GM12878 (cell line): ENCODE measurements around the gene MYO3B. TPM values are rescaled to one million over a fixed set of nuclear protein-coding genes. Genes with fewer than 3 reads are reported as not detected.
"Not testable (repeated sequence)": the region's sequence is repeated elsewhere in the genome, so short reads cannot be mapped to it uniquely, and the experiment has no call there.

Experiments
- ATAC-seq: fragments of 200-7000 bp; cut with Tn5 transposase; 3 replicates; pipeline ENCODE4 v1.9.1; 2020; ENCODE audit warnings: mild to moderate bottlenecking, moderate library complexity
- BruUV-seq: library from RNA; stranded (reverse); fragments of 400-500 nt; replicated peaks from 2 replicates; lab custom pipeline; 2021; lab: Mats Ljungman, UMichigan
- CTCF ChIA-PET: fragments of 300-600 bp; sonication (Branson Sonifier 250); formaldehyde crosslinking; extraction: SDS; loops from one replicate; lab custom pipeline; 2021; ENCODE audit warnings: inconsistent platforms; lab: Yijun Ruan, JAX
- POLR2A ChIA-PET: fragments of 350-600 bp; formaldehyde crosslinking; extraction: SDS; loops from one replicate; lab custom pipeline; 2021; ENCODE audit warnings: inconsistent platforms; lab: Charles Lee
- RAD21 ChIA-PET: fragments of 300-600 bp; sonication (Branson Sonifier 250); formaldehyde crosslinking; loops from one replicate; lab custom pipeline; 2023; ENCODE audit warnings: antibody characterized with exemption; ENCODE audit not compliant: unreplicated experiment; lab: Charles Lee
- SMC1A ChIA-PET: fragments of 300-600 bp; sonication (Branson Sonifier 250); formaldehyde crosslinking; loops from one replicate; lab custom pipeline; 2023; ENCODE audit not compliant: unreplicated experiment, uncharacterized antibody; lab: Charles Lee
- DNase-seq: peaks from one replicate; pipeline ENCODE4 v3.0.0-alpha.2; 2011; ENCODE audit warnings: low read depth, low spot score
- FAIRE-seq: peaks from 3 replicates; lab custom pipeline; 2011; peaks lifted over from hg19 to GRCh38; lab: Jason Lieb, UNC
- H2AFZ ChIP-seq: 2 replicates; pipeline ENCODE4 v1.6.0; 2011; ENCODE audit warnings: low read depth, low read length, control low read depth; ENCODE audit not compliant: control insufficient read depth
- H3K27ac ChIP-seq: 2 replicates; pipeline ENCODE4 v1.5.1; 2011; ENCODE audit warnings: control low read depth; ENCODE audit not compliant: control insufficient read depth, insufficient read depth
- H3K27me3 ChIP-seq, 2 experiments: replicated peaks in 1 of 2; 2 replicates each; pipeline versions ENCODE4 v1.6.0 to v1.6.1; 2011; ENCODE audit warnings: low read length in 1 of 2; ENCODE audit not compliant: control insufficient read depth in 2 of 2, insufficient read depth in 2 of 2
- H3K36me3 ChIP-seq, 2 experiments: 2 replicates each; pipeline ENCODE4 v1.5.1; 2011; ENCODE audit warnings: low read length in 1 of 2; ENCODE audit not compliant: control insufficient read depth in 2 of 2, insufficient read depth in 2 of 2
- H3K4me1 ChIP-seq: 2 replicates; pipeline ENCODE4 v1.6.1; 2011; ENCODE audit warnings: mild to moderate bottlenecking, low read length, moderate library complexity, mixed read lengths; ENCODE audit not compliant: control insufficient read depth, insufficient read depth
- H3K4me2 ChIP-seq: 2 replicates; pipeline ENCODE4 v1.6.0; 2011; ENCODE audit warnings: control low read depth; ENCODE audit not compliant: control insufficient read depth, insufficient read depth
- H3K4me3 ChIP-seq: fragments of 200-600 bp; sonication (generic); 2 replicates; pipeline ENCODE4 v1.5.1; 2016
- H3K79me2 ChIP-seq: 2 replicates; pipeline ENCODE4 v1.6.0; 2011; ENCODE audit warnings: low read length; ENCODE audit not compliant: control insufficient read depth, insufficient read depth
- H3K9ac ChIP-seq: 2 replicates; pipeline ENCODE4 v1.8.0; 2011; ENCODE audit warnings: low read length, control low read depth, mixed read lengths; ENCODE audit not compliant: control insufficient read depth, insufficient read depth
- H3K9me3 ChIP-seq: replicated peaks from 3 replicates; pipeline ENCODE4 v1.5.1; 2011; ENCODE audit warnings: mild to moderate bottlenecking, low read length; ENCODE audit not compliant: control insufficient read depth, insufficient read depth
- H4K20me1 ChIP-seq: 2 replicates; pipeline ENCODE4 v1.6.0; 2011; ENCODE audit not compliant: control insufficient read depth, insufficient read depth
- BHLHE40 ChIP-seq, 2 experiments: fragments of 450-650 bp in 1 of 2; IDR thresholded peaks; 2 replicates each; pipeline ENCODE4 v1.6.1; 2011 to 2017; ENCODE audit warnings: low read depth in 2 of 2, borderline replicate concordance in 1 of 2, improper control_type of control experiment in 1 of 2, low read length in 1 of 2, mild to moderate bottlenecking in 1 of 2
- IKZF1 ChIP-seq: fragments of 450-650 bp; conservative IDR thresholded peaks from 2 replicates; pipeline ENCODE4 v1.6.1; 2017; ENCODE audit warnings: antibody characterized with exemption, mild to moderate bottlenecking
- MEF2B ChIP-seq: fragments of 450-650 bp; IDR thresholded peaks from 2 replicates; pipeline ENCODE4 v1.6.1; 2018; ENCODE audit warnings: mild to moderate bottlenecking, moderate library complexity; ENCODE audit not compliant: partially characterized antibody, poor library complexity, severe bottlenecking
- SMAD5 ChIP-seq: IDR thresholded peaks from 2 replicates; pipeline ENCODE4 v1.6.1; 2016; ENCODE audit warnings: antibody characterized with exemption, low read depth
- SPI1 ChIP-seq: IDR thresholded peaks from 2 replicates; pipeline ENCODE4 v1.6.1; 2011; ENCODE audit warnings: low read depth, mild to moderate bottlenecking, low read length, moderate library complexity, borderline replicate concordance; ENCODE audit not compliant: insufficient read depth
- ZNF687 ChIP-seq: fragments of 450-650 bp; IDR thresholded peaks from 2 replicates; pipeline ENCODE4 v1.6.1; 2017; ENCODE audit warnings: mild to moderate bottlenecking, moderate library complexity
- whole genome bisulfite sequencing: methylation state at CpG from one replicate; pipeline ENCODE4 v1.1.6; 2016; ENCODE audit warnings: low lambda C conversion rate; ENCODE audit not compliant: insufficient replicate concordance, insufficient coverage; ENCODE audit errors: missing lambda C conversion rate; 5-methylcytosine and 5-hydroxymethylcytosine counted together
- in situ Hi-C: fragments of 300-500 bp; cut with MboI; formaldehyde crosslinking; loops from 9 replicates; pipeline ENCODE4 v1.14.3; 2018; ENCODE audit warnings: mixed read lengths
- intact Hi-C: fragments of 100-400 bp; cut with micrococcal nuclease; formaldehyde crosslinking; loops from one replicate; pipeline ENCODE4 v1.14.2; 2022; ENCODE audit not compliant: unreplicated experiment
- polyA plus RNA-seq, 11 experiments: library from polyadenylated mRNA; depleted of rRNA in 4 of 11; unstranded in 6 of 11; stranded (reverse) in 5 of 11; fragments of >200 nt; fragmentation: Nextera tagmentation in 4 of 11; fragmentation: Illumina TruSeq in 1 of 11; extraction: Ambion mirVana in 4 of 11; extraction: Trizol in 1 of 11; gene quantifications; 1 replicate in 1 of 11; 2 replicates in 10 of 11; pipeline versions ENCODE4 v1.2.1 to v1.2.3, GENCODE V29; 2011 to 2016; ENCODE audit warnings: inconsistent platforms in 2 of 11, missing spikeins in 2 of 11, low read depth in 1 of 11
- total RNA-seq, 4 experiments: library from RNA; depleted of rRNA in 3 of 4; stranded (reverse); fragments of >200 nt in 3 of 4; fragmentation: Illumina TruSeq in 1 of 4; extraction: Trizol in 1 of 4; gene quantifications; 2 replicates each; pipeline versions ENCODE4 v1.2.1 to v1.2.3, GENCODE V29; 2013 to 2021

Gene MYO3B
- total and polyA plus RNA-seq, 10 of the 15 experiments (the other 5 are each of a cell fraction or from before 2014, with no cell fraction given), result 1.1 to 7.1 (median 2.1) TPM

GRCh38 chr2:170551899-170552298, 374.0 kb downstream of the MYO3B start:
- H3K4me1 ChIP-seq, DNase-seq, H3K79me2 ChIP-seq, SMC1A ChIA-PET, H3K9ac ChIP-seq, RAD21 ChIA-PET, H3K4me2 ChIP-seq, FAIRE-seq, H3K9me3 ChIP-seq, H3K27ac ChIP-seq, H3K27me3 ChIP-seq, H3K4me3 ChIP-seq, H3K36me3 ChIP-seq, intact Hi-C loops, POLR2A ChIA-PET, H4K20me1 ChIP-seq, BruUV-seq, CTCF ChIA-PET, ATAC-seq, in situ Hi-C loops, H2AFZ ChIP-seq: not testable (repeated sequence)

- intact Hi-C loops, result no loop called here
- FAIRE-seq, result no peak
These were observed 375.8 kb downstream of the MYO3B start for GRCh38 chr2:170553748-170554147.

More at GRCh38 chr2:170553748-170554147, 375.8 kb downstream of the MYO3B start:
- Histone ChIP-seq H3K27ac (no peak overlapping the region), H3K27me3 (no peaks in the 10 kb centered on the region), H3K79me2 (no peaks in the 10 kb centered on the region), H3K36me3 (no peaks in the 10 kb centered on the region), H3K4me2 (no peak overlapping the region), H3K4me3 (no peak overlapping the region), H3K4me1 (no peaks in the 10 kb centered on the region), H3K9me3 (peaks cover 2% of the 10 kb centered on the region; the same call in 1 of the 3 replicates), H2AFZ (no peak overlapping the region; the same call in 1 of the 2 replicates), H4K20me1 (no peaks in the 10 kb centered on the region), H3K9ac (no peak overlapping the region)
- TSS peak; percentile 64 for BruUV-seq
- ChIA-PET POLR2A (no interaction called here), SMC1A (interaction anchor here (0.7 kb wide), 1 partner anchor 20 kb away, joined by 4 read pairs; no protein-coding TSS in a partner anchor), CTCF (no interaction called here), RAD21 (no interaction called here)
- WGBS, result 23% methylated on average over 4 of the region's 4 CpGs
- in situ Hi-C loops, result no loop called here
- DNase-seq, result no peak
- ATAC-seq, result peak; percentile 54
- 0 out of 2 replicates have a peak, but pooled peaks have one; percentile 12 for TF ChIP-seq IKZF1
- no peak for TF ChIP-seq SMAD5
- peak in 1 of 2 experiments; percentile 66; a peak in 2 of 4 replicates for TF ChIP-seq BHLHE40 (IDR thresholded peaks at IDR 0.05; ENCODE audit: borderline replicate concordance in 1 of 2, low read depth in 2 of 2, low read length in 1 of 2)
- TF ChIP-seq MEF2B, result peak; percentile 31
- TF ChIP-seq ZNF687, result peak; percentile 40; the same call in 1 of the 2 replicates
- peak; percentile 33; the same call in 1 of the 2 replicates for TF ChIP-seq SPI1
